RWPE2 (cell line): Measurements from ENCODE around the gene MAJIN.

Experiments used
- ATAC-seq: fragments of 200-7000 bp; cut with Tn5 transposase; 3 replicates; pipeline ENCODE4 v1.9.1; 2021; ENCODE audit warnings: low read depth
- DNase-seq: peaks from one replicate; pipeline ENCODE4 v3.0.0-alpha.2; 2020; ENCODE audit warnings: low spot score
- H3K27ac ChIP-seq: fragments of 450-650 bp; 2 replicates; pipeline ENCODE4 v1.5.1; 2017; ENCODE audit warnings: mild to moderate bottlenecking; ENCODE audit not compliant: poor library complexity, severe bottlenecking
- H3K27me3 ChIP-seq: fragments of 250-450 bp; sonication (Bioruptor Pico); 2 replicates; pipeline ENCODE4 v1.5.1; 2021; ENCODE audit warnings: mild to moderate bottlenecking, moderate library complexity; ENCODE audit not compliant: insufficient read depth, poor library complexity, severe bottlenecking
- H3K36me3 ChIP-seq: fragments of 250-450 bp; sonication (Bioruptor Pico); 2 replicates; pipeline ENCODE4 v1.5.1; 2020; ENCODE audit warnings: low read depth, mild to moderate bottlenecking, moderate library complexity
- H3K4me1 ChIP-seq: fragments of 250-450 bp; sonication (Bioruptor Pico); 2 replicates; pipeline ENCODE4 v1.5.1; 2021; ENCODE audit warnings: mild to moderate bottlenecking, moderate library complexity; ENCODE audit not compliant: insufficient read depth, poor library complexity, severe bottlenecking
- H3K4me3 ChIP-seq: fragments of 250-450 bp; sonication (Bioruptor Pico); 2 replicates; pipeline ENCODE4 v1.5.1; 2021; ENCODE audit warnings: mild to moderate bottlenecking, moderate library complexity; ENCODE audit not compliant: severe bottlenecking
- H3K9me3 ChIP-seq: fragments of 250-450 bp; sonication (Bioruptor Pico); 2 replicates; pipeline ENCODE4 v1.5.1; 2021; ENCODE audit warnings: mild to moderate bottlenecking, moderate library complexity; ENCODE audit not compliant: severe bottlenecking
- CTCF ChIP-seq: fragments of 450-650 bp; IDR thresholded peaks from one replicate; pipeline ENCODE4 v1.5.1; 2017; ENCODE audit warnings: mild to moderate bottlenecking, moderate library complexity; ENCODE audit not compliant: poor library complexity, severe bottlenecking

MAJIN gene

GRCh38 chr11:64905516-64906313, 66.2 kb downstream of the MAJIN start:
- Histone ChIP-seq H3K27ac (no peak overlapping the region), H3K36me3 (peaks cover 58% of the 10 kb centered on the region), H3K27me3 (no peaks in the 10 kb centered on the region), H3K4me1 (no peaks in the 10 kb centered on the region), H3K4me3 (no peak overlapping the region), H3K9me3 (no peaks in the 10 kb centered on the region)
- no peak for TF ChIP-seq CTCF
- DNase-seq: no peak
- no peak for ATAC-seq

GRCh38 chr11:64903291-64903833, 68.5 kb downstream of the MAJIN start:
- H3K4me3 ChIP-seq: no peak overlapping the region
- no peaks in the 10 kb centered on the region for H3K9me3 ChIP-seq
- H3K4me1 ChIP-seq: no peaks in the 10 kb centered on the region
- no peak for TF ChIP-seq CTCF
- ATAC-seq (no peak), DNase-seq (no peak)
- H3K27ac ChIP-seq: no peak overlapping the region
- H3K36me3 ChIP-seq: peaks cover 45% of the 10 kb centered on the region
- no peaks in the 10 kb centered on the region for H3K27me3 ChIP-seq

- ATAC-seq: no peak
- Histone ChIP-seq H3K27me3 (no peaks in the 10 kb centered on the region), H3K4me1 (no peaks in the 10 kb centered on the region), H3K9me3 (no peaks in the 10 kb centered on the region), H3K4me3 (no peak overlapping the region), H3K27ac (no peak overlapping the region), H3K36me3 (peaks cover 41% of the 10 kb centered on the region)
- no peak for DNase-seq
- TF ChIP-seq CTCF: no peak
Observed at GRCh38 chr11:64902102-64902900, 69.6 kb downstream of the MAJIN start.

GRCh38 chr11:64900774-64901173, 71.1 kb downstream of the MAJIN start:
- DNase-seq (no peak), ATAC-seq (no peak)
- peaks cover 34% of the 10 kb centered on the region for H3K36me3 ChIP-seq
- no peaks in the 10 kb centered on the region for H3K4me1 ChIP-seq
- no peaks in the 10 kb centered on the region for H3K27me3 ChIP-seq
- no peaks in the 10 kb centered on the region for H3K9me3 ChIP-seq
- H3K27ac ChIP-seq: no peak overlapping the region
- no peak for TF ChIP-seq CTCF
- H3K4me3 ChIP-seq: no peak overlapping the region
